Neural cell (in vitro differentiated cells): ENCODE data around the gene CYP19A1.

Experiments used
- CTCF ChIP-seq: fragments of 450-650 bp; IDR thresholded peaks from 2 replicates; pipeline ENCODE4 v1.5.1; 2014; ENCODE audit warnings: antibody characterized with exemption, mild to moderate bottlenecking, moderate library complexity; ENCODE audit not compliant: poor library complexity, severe bottlenecking
- EZH2 ChIP-seq: fragments of 200-600, 300-800 bp; shearing (Covaris generic), sonication (generic); IDR thresholded peaks from 2 replicates; pipeline ENCODE4 v1.6.1; 2014; ENCODE audit warnings: antibody characterized with exemption, low read length, borderline replicate concordance, mild to moderate bottlenecking; ENCODE audit not compliant: insufficient read depth, poor library complexity, severe bottlenecking
- REST ChIP-seq: IDR thresholded peaks from 2 replicates; pipeline ENCODE4 v1.6.1; 2012; ENCODE audit warnings: borderline replicate concordance

GRCh38 chr15:51286816-51287215 is 51.6 kb downstream of the CYP19A1 start:
- TF ChIP-seq CTCF (no peak), REST (no peak), EZH2 (no peak)
